Fibroblast of gingiva (primary cell): Measurements from ENCODE around the gene EGFLAM.
A peak's percentile ranks its signal among the peaks of the same experiment; 100 is the strongest.

Experiments
- DNase-seq: peaks from one replicate; pipeline ENCODE4 v3.0.0-alpha.2; 2011; ENCODE audit warnings: low read depth

EGFLAM gene

GRCh38 chr5:38448568-38449350, 190.4 kb downstream of the EGFLAM start:
- DNase-seq = no peak

- DNase-seq = no peak
Observed at GRCh38 chr5:38450627-38451026, 192.3 kb downstream of the EGFLAM start.

GRCh38 chr5:38451074-38451725, 192.8 kb downstream of the EGFLAM start:
- DNase-seq = peak; percentile 67

GRCh38 chr5:38452201-38452600, 193.8 kb downstream of the EGFLAM start:
- DNase-seq = no peak

GRCh38 chr5:38453506-38453905, 195.1 kb downstream of the EGFLAM start:
- DNase-seq = no peak

GRCh38 chr5:38453921-38454320, 195.6 kb downstream of the EGFLAM start:
- no peak for DNase-seq

- DNase-seq = no peak
Observed at GRCh38 chr5:38455796-38456330, 197.5 kb downstream of the EGFLAM start.

GRCh38 chr5:38456657-38457399, 198.5 kb downstream of the EGFLAM start:
- no peak for DNase-seq

- DNase-seq = no peak
Observed at GRCh38 chr5:38458174-38458573, 199.8 kb downstream of the EGFLAM start.

- DNase-seq = no peak
Observed at GRCh38 chr5:38462976-38463633, 204.7 kb downstream of the EGFLAM start.

- peak; percentile 77 for DNase-seq
Observed at GRCh38 chr5:38463634-38464521, 205.5 kb downstream of the EGFLAM start.

- DNase-seq = peak; percentile 90
Observed at GRCh38 chr5:38465061-38465460, 206.7 kb downstream of the EGFLAM start.

GRCh38 chr5:38465702-38466423, 207.5 kb downstream of the EGFLAM start:
- no peak for DNase-seq

- DNase-seq = peak; percentile 85
Observed at GRCh38 chr5:38466424-38467189, 208.2 kb downstream of the EGFLAM start.

- peak; percentile 78 for DNase-seq
Observed at GRCh38 chr5:38467353-38468040, 209.1 kb downstream of the EGFLAM start.

GRCh38 chr5:38468202-38468673, 209.9 kb downstream of the EGFLAM start:
- DNase-seq = peak; percentile 81

- DNase-seq = peak; percentile 28
Observed at GRCh38 chr5:38468978-38469706, 210.8 kb downstream of the EGFLAM start.

GRCh38 chr5:38469707-38470267, 211.4 kb downstream of the EGFLAM start:
- no peak for DNase-seq
